Measurements from ENCODE around the gene GPX1. TPM values are rescaled to one million over a fixed set of nuclear protein-coding genes. Genes with fewer than 3 reads are reported as not detected.

GPX1 gene
- total and polyA plus RNA-seq, 2 experiments from 2014 or later, result 328 to 429 TPM

GRCh38 chr3:49313896-49314688 is 44.1 kb downstream of the GPX1 start:
- H3K4me3 ChIP-seq, result no peak overlapping the region

GRCh38 chr3:49311283-49311682 is 46.9 kb downstream of the GPX1 start:
- H3K27ac ChIP-seq, result no peak overlapping the region
- no peaks in the 10 kb centered on the region for H3K27me3 ChIP-seq
- H3K4me3 ChIP-seq, result no peak overlapping the region
- peaks cover 39% of the 10 kb centered on the region for H3K36me3 ChIP-seq
- DNase-seq (ENCODE audit: low read depth in 1 of 2, low spot score in 1 of 2), result no peak
- H3K4me1 ChIP-seq (ENCODE audit: low read depth), result no peaks in the 10 kb centered on the region
- no peak for TF ChIP-seq CTCF (IDR thresholded peaks at IDR 0.05; ENCODE audit: low read depth, low read length)
- no peaks in the 10 kb centered on the region for H3K9me3 ChIP-seq (ENCODE audit: low read depth)

More at GRCh38 chr3:49313896-49314688, 44.1 kb downstream of the GPX1 start:
- Histone ChIP-seq H3K4me1 (ENCODE audit: low read depth) (no peaks in the 10 kb centered on the region), H3K36me3 (peaks cover 40% of the 10 kb centered on the region), H3K27me3 (no peaks in the 10 kb centered on the region), H3K27ac (no peak overlapping the region), H3K9me3 (ENCODE audit: low read depth) (no peaks in the 10 kb centered on the region)
- no peak for TF ChIP-seq CTCF (IDR thresholded peaks at IDR 0.05; ENCODE audit: low read depth, low read length)
- DNase-seq (ENCODE audit: low read depth in 1 of 2, low spot score in 1 of 2), result peak in 1 of 2 donors; percentile 9

- no peak for DNase-seq (ENCODE audit: low read depth in 1 of 2, low spot score in 1 of 2)
- no peak overlapping the region for H3K27ac ChIP-seq
- peaks cover 40% of the 10 kb centered on the region for H3K36me3 ChIP-seq
- no peak for TF ChIP-seq CTCF (IDR thresholded peaks at IDR 0.05; ENCODE audit: low read depth, low read length)
- H3K9me3 ChIP-seq (ENCODE audit: low read depth), result no peaks in the 10 kb centered on the region
- no peak overlapping the region for H3K4me3 ChIP-seq
- H3K4me1 ChIP-seq (ENCODE audit: low read depth), result no peaks in the 10 kb centered on the region
- no peaks in the 10 kb centered on the region for H3K27me3 ChIP-seq
These were observed 47.5 kb downstream of the GPX1 start for GRCh38 chr3:49310677-49311076.

Other genes with a start within 250 kb of the GPX1 start
- 103 and 122 TPM in 2 replicates for gene USP19, start 237.5 kb downstream of the GPX1 start, total RNA-seq
- gene USP19, start 237.5 kb downstream of the GPX1 start, polyA plus RNA-seq, result 50.5 and 61.8 TPM in 2 replicates
- 875 and 1,233 TPM in 2 replicates for gene LAMB2, start 225.3 kb downstream of the GPX1 start, total RNA-seq
- 615 and 708 TPM in 2 replicates for gene LAMB2, start 225.3 kb downstream of the GPX1 start, polyA plus RNA-seq
- gene CCDC71, start 192.0 kb downstream of the GPX1 start, total RNA-seq, result 44.4 and 59.2 TPM in 2 replicates
- gene CCDC71, start 192.0 kb downstream of the GPX1 start, polyA plus RNA-seq, result 0.39 and 0.56 TPM in 2 replicates
- 158 and 173 TPM in 2 replicates for gene KLHDC8B, start 186.8 kb downstream of the GPX1 start, total RNA-seq
- gene KLHDC8B, start 186.8 kb downstream of the GPX1 start, polyA plus RNA-seq, result 162 and 188 TPM in 2 replicates
- 2.9 and 4.1 TPM in 2 replicates for gene C3orf62, start 81.1 kb downstream of the GPX1 start, total RNA-seq
- gene C3orf62, start 81.1 kb downstream of the GPX1 start, polyA plus RNA-seq, result 5.3 and 7.6 TPM in 2 replicates
- gene USP4, start 18.3 kb downstream of the GPX1 start, total RNA-seq, result 11.2 and 22.7 TPM in 2 replicates
- 30.1 and 55.1 TPM in 2 replicates for gene USP4, start 18.3 kb downstream of the GPX1 start, polyA plus RNA-seq
- gene RHOA, start 53.6 kb upstream of the GPX1 start, total RNA-seq, result 461 and 522 TPM in 2 replicates
- 356 and 359 TPM in 2 replicates for gene RHOA, start 53.6 kb upstream of the GPX1 start, polyA plus RNA-seq
- gene TCTA, start 54.1 kb upstream of the GPX1 start, total RNA-seq, result 12.1 and 26.7 TPM in 2 replicates
- gene TCTA, start 54.1 kb upstream of the GPX1 start, polyA plus RNA-seq, result 16.8 and 30.6 TPM in 2 replicates
- gene AMT, start 64.1 kb upstream of the GPX1 start, total RNA-seq, result 37.3 and 67.2 TPM in 2 replicates
- 105 and 138 TPM in 2 replicates for gene AMT, start 64.1 kb upstream of the GPX1 start, polyA plus RNA-seq
- 6.2 and 21.1 TPM in 2 replicates for gene NICN1, start 71.0 kb upstream of the GPX1 start, total RNA-seq
- gene NICN1, start 71.0 kb upstream of the GPX1 start, polyA plus RNA-seq, result 30.4 and 37.7 TPM in 2 replicates
- gene DAG1, start 111.9 kb upstream of the GPX1 start, total RNA-seq, result 185 and 194 TPM in 2 replicates
- gene DAG1, start 111.9 kb upstream of the GPX1 start, polyA plus RNA-seq, result 104 and 107 TPM in 2 replicates
- 1.9 and 2.1 TPM in 2 replicates for gene BSN, start 196.1 kb upstream of the GPX1 start, total RNA-seq
- 1.2 and 1.6 TPM in 2 replicates for gene BSN, start 196.1 kb upstream of the GPX1 start, polyA plus RNA-seq